NCI-H146 (cell line): ENCODE measurements around the gene FRMD4B.
A peak's percentile ranks its signal among the peaks of the same experiment; 100 is the strongest.

Source experiments
- DNase-seq: peaks from one replicate; lab custom pipeline; 2025; lab: John Stamatoyannopoulos, UW

FRMD4B gene

DNA sequence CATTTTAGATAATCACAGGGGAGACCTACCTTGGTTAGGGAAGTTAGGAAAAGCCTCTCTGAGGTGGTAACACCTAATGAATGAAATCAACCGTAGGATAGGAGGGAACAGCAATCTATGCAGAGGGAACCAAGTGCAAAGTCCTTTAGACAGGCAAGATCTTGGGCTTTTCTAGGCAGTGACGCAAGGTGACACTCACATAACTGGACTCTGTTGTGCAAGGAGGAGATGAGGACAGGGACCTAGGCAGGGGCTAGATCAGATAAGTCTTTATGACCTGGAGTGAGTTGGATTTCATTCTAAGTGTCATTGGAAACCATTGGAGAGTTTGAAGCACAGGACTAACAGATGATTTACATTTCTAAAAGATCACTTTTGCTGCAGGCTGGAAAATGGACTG is 258.9 kb downstream of the FRMD4B start:
- DNase-seq: no peak

DNA sequence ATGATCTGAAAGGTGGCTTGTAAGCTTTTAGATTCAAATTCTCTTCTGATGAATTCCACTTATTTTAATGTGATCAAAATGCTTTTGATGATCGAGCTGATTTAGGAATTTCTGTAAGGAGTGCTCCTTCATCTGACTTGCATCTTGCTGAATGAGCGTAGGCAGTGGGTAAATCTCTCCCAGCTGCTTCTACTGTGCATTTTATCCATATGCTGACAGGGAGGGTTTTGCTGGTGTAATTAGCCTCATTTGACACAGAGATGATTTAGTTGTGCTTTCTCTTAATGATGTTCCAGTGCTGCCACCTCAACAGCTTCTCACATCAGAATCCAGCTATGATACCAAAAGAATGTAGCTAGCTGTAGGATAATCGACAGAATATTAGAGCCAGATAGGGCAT is 259.7 kb downstream of the FRMD4B start:
- no peak for DNase-seq

DNA sequence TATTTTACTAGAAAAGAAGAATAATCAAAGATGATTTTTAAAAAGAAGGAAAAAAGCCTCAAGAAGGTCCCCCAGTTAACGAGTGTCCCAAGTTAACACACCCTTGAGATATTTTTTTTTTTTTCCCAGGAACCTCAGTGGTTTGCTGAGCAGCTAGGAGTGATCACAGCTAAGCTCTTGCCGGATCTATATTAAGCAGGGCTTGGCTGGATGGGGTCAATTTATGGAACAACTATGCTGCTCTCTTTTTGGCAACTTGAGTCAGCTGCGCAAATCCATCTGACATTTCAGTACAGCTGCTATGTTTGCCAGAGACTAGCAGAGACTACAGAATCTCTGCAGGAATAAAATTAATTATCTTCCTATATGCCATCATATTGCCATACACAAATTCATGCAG is 263.5 kb downstream of the FRMD4B start, which contains the start of gene LMOD3:
Gene LMOD3 (minus strand): TSS at position 193 of the 400 bp plus-strand sequence. CDS start 209 bp downstream, outside the sequence.
- DNase-seq: no peak

DNA sequence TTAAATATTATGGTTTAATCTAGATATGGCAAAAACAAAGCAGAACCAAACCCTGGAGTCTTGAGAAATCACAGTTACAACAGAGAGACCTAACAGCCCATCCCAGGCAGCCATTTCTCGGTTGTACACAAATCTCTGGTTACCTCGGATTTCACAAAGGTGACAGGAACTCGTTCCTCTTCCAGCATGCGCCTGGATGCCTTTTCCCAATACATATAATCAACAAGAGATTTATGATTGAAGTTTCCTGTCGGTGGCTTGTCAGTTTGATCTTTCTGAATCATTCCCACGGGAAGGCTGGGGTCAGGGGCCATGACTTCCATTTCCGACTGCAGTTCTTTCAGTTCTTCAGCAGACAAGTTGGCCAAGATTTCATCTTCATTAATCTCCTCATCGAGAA is 263.9 kb downstream of the FRMD4B start:
- no peak for DNase-seq

DNA sequence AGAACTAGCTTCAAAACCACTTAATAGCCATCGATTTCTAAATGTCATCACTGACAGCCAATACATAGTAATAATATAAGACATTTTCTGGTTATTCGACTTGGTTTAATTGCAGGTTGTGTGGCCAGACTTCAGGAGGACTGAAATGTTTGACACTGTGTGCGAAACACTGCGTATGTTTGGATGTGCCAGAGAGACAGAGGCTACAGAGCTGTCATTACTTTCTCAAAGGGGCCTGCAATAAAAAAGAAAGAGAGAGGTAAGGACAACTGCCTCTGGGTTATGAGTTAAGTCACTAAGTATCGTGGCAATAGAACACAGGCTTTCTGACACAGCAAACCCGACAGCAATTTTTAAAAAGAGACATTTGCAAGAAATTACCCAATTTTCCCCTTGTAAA is 264.4 kb downstream of the FRMD4B start:
- DNase-seq: no peak

DNA sequence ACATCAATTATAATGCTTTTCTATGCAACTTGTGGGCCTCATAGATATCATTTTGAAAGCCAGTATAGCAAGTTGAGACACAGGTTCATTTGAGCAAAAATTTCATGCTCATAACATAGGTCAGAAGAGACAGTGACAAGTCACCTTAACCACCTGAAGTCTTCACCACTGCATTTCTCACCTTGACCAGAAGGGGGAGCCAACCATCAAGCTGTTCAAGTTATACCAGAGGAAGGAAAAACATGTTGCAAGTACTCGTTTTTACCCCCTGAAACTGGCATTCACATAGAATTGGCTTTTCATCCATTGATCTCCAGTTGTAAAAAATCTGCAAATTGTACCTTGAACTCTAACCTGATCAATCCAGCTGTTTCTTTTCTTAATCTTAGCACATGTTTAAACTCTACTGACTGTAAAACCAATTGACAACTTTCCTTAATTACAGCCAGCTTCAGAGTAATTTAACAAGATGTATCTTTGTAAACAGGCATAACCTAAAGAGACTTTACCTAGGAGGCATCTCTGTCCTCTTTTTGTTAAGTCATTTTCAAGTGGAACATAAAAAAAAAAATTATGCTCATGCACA is 264.9 kb downstream of the FRMD4B start:
- peak; percentile 58 for DNase-seq
